Measurements from ENCODE around the gene TLE1. TPM values are rescaled to one million over a fixed set of nuclear protein-coding genes. Genes with fewer than 3 reads are reported as not detected.

Gene TLE1
- total and polyA plus RNA-seq, 4 donors = 57.0 to 69.9 (median 64.3) TPM

GRCh38 chr9:81687521-81688261 is 1.7 kb downstream of the TLE1 start:
- Histone ChIP-seq H3K4me3 (ENCODE audit: low read depth, low read length) (peak overlapping the region; percentile 82), H3K27me3 (ENCODE audit: control insufficient read depth, insufficient read depth, low read length) (peaks cover 18% of the 10 kb centered on the region), H3K9me3 (ENCODE audit: control insufficient read depth, insufficient read depth, low read length) (no peaks in the 10 kb centered on the region), H3K4me1 (ENCODE audit: control insufficient read depth, insufficient read depth, low read length) (peaks cover 11% of the 10 kb centered on the region), H3K27ac (ENCODE audit: low read depth, low read length) (peak overlapping the region; percentile 87), H3K36me3 (ENCODE audit: control insufficient read depth, insufficient read depth, low read length) (no peaks in the 10 kb centered on the region)
- WGBS (ENCODE audit: insufficient coverage) = 0% methylated on average over 40 of the region's 51 CpGs
- peak in 2 of 6 donors; percentile 70 to 78 for DNase-seq (ENCODE audit: low read depth in 4 of 6, low spot score in 6 of 6)

- Histone ChIP-seq H3K36me3 (ENCODE audit: control insufficient read depth, insufficient read depth, low read length) (peaks cover 3% of the 10 kb centered on the region), H3K9me3 (ENCODE audit: control insufficient read depth, insufficient read depth, low read length) (no peaks in the 10 kb centered on the region), H3K27me3 (ENCODE audit: control insufficient read depth, insufficient read depth, low read length) (peaks cover 17% of the 10 kb centered on the region), H3K27ac (ENCODE audit: low read depth, low read length) (peak overlapping the region; percentile 87), H3K4me1 (ENCODE audit: control insufficient read depth, insufficient read depth, low read length) (peaks cover 11% of the 10 kb centered on the region), H3K4me3 (ENCODE audit: low read depth, low read length) (peak overlapping the region; percentile 82)
- peak in 3 of 6 donors; percentile 80 to 96 (median 95) for DNase-seq (ENCODE audit: low read depth in 4 of 6, low spot score in 6 of 6)
- 1% methylated on average over 34 of the region's 36 CpGs for WGBS (ENCODE audit: insufficient coverage)
These were observed 2.5 kb downstream of the TLE1 start for GRCh38 chr9:81686614-81687520.

DNA sequence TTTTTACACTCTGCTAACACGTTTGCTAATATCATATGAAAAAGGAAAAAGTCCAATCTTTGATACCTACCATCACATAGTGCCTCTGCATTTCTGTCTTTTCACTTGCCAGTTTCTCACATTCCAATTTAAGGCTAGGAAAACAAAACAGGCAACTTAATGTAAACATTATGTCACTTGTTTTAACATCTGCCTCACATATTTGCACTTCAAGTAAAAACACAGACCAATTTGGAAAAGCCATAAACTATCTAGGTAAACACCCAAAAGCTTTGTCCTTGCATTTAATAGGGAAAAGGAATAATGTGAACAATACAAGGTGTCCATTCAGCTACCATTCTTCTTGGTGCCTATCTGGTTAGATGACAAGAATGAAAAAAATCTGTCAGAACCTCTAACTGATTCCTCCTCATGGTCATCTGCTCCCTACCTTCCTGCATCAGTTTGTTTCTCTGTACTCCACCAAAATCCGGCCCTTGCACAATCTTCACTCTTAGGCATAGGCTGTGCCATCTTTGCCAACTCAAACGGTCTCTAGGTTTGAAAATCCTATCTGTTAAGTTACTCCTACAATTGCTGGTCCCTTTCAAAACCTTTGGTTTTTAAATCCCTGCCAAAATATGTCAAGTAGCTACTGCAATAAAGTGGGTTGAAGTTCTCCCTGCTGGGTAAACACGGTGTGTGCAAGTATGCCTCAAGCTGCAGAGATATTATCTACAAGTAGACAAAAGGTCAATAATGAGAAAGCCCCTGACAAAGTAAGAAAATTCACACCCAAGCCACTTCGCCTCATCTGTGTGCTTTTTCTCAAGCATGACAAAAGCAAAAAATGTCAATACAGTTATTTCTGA is 3.4 kb downstream of the TLE1 start:
- H3K4me1 ChIP-seq (ENCODE audit: control insufficient read depth, insufficient read depth, low read length) = peaks cover 11% of the 10 kb centered on the region
- H3K9me3 ChIP-seq (ENCODE audit: control insufficient read depth, insufficient read depth, low read length) = no peaks in the 10 kb centered on the region
- peak in 2 of 6 donors; percentile 36 to 42 for DNase-seq (ENCODE audit: low read depth in 4 of 6, low spot score in 6 of 6)
- H3K27ac ChIP-seq (ENCODE audit: low read depth, low read length) = peak overlapping the region; percentile 87
- 56% methylated on average over 2 of the region's 5 CpGs for WGBS (ENCODE audit: insufficient coverage)
- peaks cover 12% of the 10 kb centered on the region for H3K27me3 ChIP-seq (ENCODE audit: control insufficient read depth, insufficient read depth, low read length)
- peak overlapping the region; percentile 82 for H3K4me3 ChIP-seq (ENCODE audit: low read depth, low read length)
- H3K36me3 ChIP-seq (ENCODE audit: control insufficient read depth, insufficient read depth, low read length) = peaks cover 5% of the 10 kb centered on the region

GRCh38 chr9:81684635-81685034 is 4.7 kb downstream of the TLE1 start:
- peaks cover 5% of the 10 kb centered on the region for H3K36me3 ChIP-seq (ENCODE audit: control insufficient read depth, insufficient read depth, low read length)
- H3K9me3 ChIP-seq (ENCODE audit: control insufficient read depth, insufficient read depth, low read length) = no peaks in the 10 kb centered on the region
- DNase-seq (ENCODE audit: low read depth in 4 of 6, low spot score in 6 of 6) = peak in 2 of 6 donors; percentile 29 to 67
- peaks cover 5% of the 10 kb centered on the region for H3K27me3 ChIP-seq (ENCODE audit: control insufficient read depth, insufficient read depth, low read length)
- WGBS (ENCODE audit: insufficient coverage) = no CpG with 5 or more reads among the region's 4 CpGs
- peak overlapping the region; percentile 87 for H3K27ac ChIP-seq (ENCODE audit: low read depth, low read length)
- peak overlapping the region; percentile 82 for H3K4me3 ChIP-seq (ENCODE audit: low read depth, low read length)
- H3K4me1 ChIP-seq (ENCODE audit: control insufficient read depth, insufficient read depth, low read length) = peaks cover 13% of the 10 kb centered on the region

DNA sequence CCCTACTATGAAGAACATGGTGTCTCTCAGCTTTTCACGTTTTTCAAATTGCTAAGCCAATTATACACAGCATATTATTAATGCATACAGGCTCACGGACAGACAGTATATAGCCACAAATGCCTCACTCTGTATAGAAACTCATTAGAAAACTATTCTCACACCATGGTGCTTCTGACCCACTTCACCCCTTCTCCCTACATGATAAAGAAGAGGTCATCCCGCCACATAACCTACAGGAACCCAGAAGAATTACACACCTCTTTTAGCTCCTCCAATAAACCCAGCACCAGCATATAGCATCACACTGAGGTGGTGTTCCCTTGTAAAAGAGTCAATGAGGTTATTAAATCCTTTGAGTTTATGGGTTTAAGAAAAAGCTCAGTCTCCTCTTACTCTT is 5.6 kb downstream of the TLE1 start:
- peak in 1 of 6 donors; percentile 15 for DNase-seq (ENCODE audit: low read depth in 4 of 6, low spot score in 6 of 6)
- H3K4me1 ChIP-seq (ENCODE audit: control insufficient read depth, insufficient read depth, low read length) = peaks cover 13% of the 10 kb centered on the region
- H3K36me3 ChIP-seq (ENCODE audit: control insufficient read depth, insufficient read depth, low read length) = peaks cover 5% of the 10 kb centered on the region
- peaks cover 5% of the 10 kb centered on the region for H3K27me3 ChIP-seq (ENCODE audit: control insufficient read depth, insufficient read depth, low read length)
- peak overlapping the region; percentile 15 for H3K27ac ChIP-seq (ENCODE audit: low read depth, low read length)
- peak overlapping the region; percentile 20 for H3K4me3 ChIP-seq (ENCODE audit: low read depth, low read length)
- 65% methylated on average over 2 of the region's 3 CpGs for WGBS (ENCODE audit: insufficient coverage)
- no peaks in the 10 kb centered on the region for H3K9me3 ChIP-seq (ENCODE audit: control insufficient read depth, insufficient read depth, low read length)

- Histone ChIP-seq H3K27me3 (ENCODE audit: control insufficient read depth, insufficient read depth, low read length) (peaks cover 5% of the 10 kb centered on the region), H3K27ac (ENCODE audit: low read depth, low read length) (peak overlapping the region; percentile 15), H3K4me1 (ENCODE audit: control insufficient read depth, insufficient read depth, low read length) (peaks cover 13% of the 10 kb centered on the region), H3K9me3 (ENCODE audit: control insufficient read depth, insufficient read depth, low read length) (no peaks in the 10 kb centered on the region), H3K4me3 (ENCODE audit: low read depth, low read length) (peak overlapping the region; percentile 20), H3K36me3 (ENCODE audit: control insufficient read depth, insufficient read depth, low read length) (peaks cover 5% of the 10 kb centered on the region)
- WGBS (ENCODE audit: insufficient coverage) = no CpG with 5 or more reads among the region's 3 CpGs
- peak in 1 of 6 donors; percentile 62 for DNase-seq (ENCODE audit: low read depth in 4 of 6, low spot score in 6 of 6)
These were observed 6.1 kb downstream of the TLE1 start for GRCh38 chr9:81683238-81683637.

- H3K27ac ChIP-seq (ENCODE audit: low read depth, low read length) = no peak overlapping the region
- DNase-seq (ENCODE audit: low read depth in 4 of 6, low spot score in 6 of 6) = peak in 1 of 6 donors; percentile 31
- peaks cover 5% of the 10 kb centered on the region for H3K36me3 ChIP-seq (ENCODE audit: control insufficient read depth, insufficient read depth, low read length)
- peaks cover 12% of the 10 kb centered on the region for H3K4me1 ChIP-seq (ENCODE audit: control insufficient read depth, insufficient read depth, low read length)
- peak overlapping the region; percentile 3 for H3K4me3 ChIP-seq (ENCODE audit: low read depth, low read length)
- WGBS (ENCODE audit: insufficient coverage) = 66% methylated on average over 4 of the region's 8 CpGs
- H3K9me3 ChIP-seq (ENCODE audit: control insufficient read depth, insufficient read depth, low read length) = no peaks in the 10 kb centered on the region
- peaks cover 3% of the 10 kb centered on the region for H3K27me3 ChIP-seq (ENCODE audit: control insufficient read depth, insufficient read depth, low read length)
These were observed 6.5 kb downstream of the TLE1 start for GRCh38 chr9:81682797-81683196.

DNA sequence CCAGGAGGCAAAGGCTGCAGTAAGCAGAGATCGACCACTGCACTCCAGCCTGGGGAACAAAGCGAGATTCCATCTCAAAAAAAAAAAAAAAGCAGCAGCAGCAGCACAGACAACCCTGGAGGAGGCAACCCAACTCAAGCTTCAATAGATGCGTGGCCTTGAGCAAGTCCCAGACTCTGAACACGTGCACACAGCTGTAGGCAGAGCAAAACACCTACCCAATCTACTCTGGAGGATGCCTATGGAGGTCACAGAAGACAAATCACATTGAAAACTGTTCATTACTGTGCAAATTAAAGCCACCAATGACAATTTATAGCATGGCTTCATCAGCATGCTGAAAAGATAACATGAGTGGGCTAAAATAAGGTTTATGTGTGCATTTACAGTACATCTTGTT is 7.2 kb downstream of the TLE1 start:
- no peak for DNase-seq (ENCODE audit: low read depth in 4 of 6, low spot score in 6 of 6)
- H3K27me3 ChIP-seq (ENCODE audit: control insufficient read depth, insufficient read depth, low read length) = peaks cover 2% of the 10 kb centered on the region
- no peak overlapping the region for H3K4me3 ChIP-seq (ENCODE audit: low read depth, low read length)
- peaks cover 7% of the 10 kb centered on the region for H3K4me1 ChIP-seq (ENCODE audit: control insufficient read depth, insufficient read depth, low read length)
- 79% methylated on average over 4 of the region's 4 CpGs for WGBS (ENCODE audit: insufficient coverage)
- peaks cover 5% of the 10 kb centered on the region for H3K36me3 ChIP-seq (ENCODE audit: control insufficient read depth, insufficient read depth, low read length)
- no peaks in the 10 kb centered on the region for H3K9me3 ChIP-seq (ENCODE audit: control insufficient read depth, insufficient read depth, low read length)
- no peak overlapping the region for H3K27ac ChIP-seq (ENCODE audit: low read depth, low read length)

GRCh38 chr9:81680506-81680905 is 8.8 kb downstream of the TLE1 start:
- 70% methylated on average over 1 of the region's 1 CpG for WGBS (ENCODE audit: insufficient coverage)
- peak overlapping the region; percentile 37 for H3K27ac ChIP-seq (ENCODE audit: low read depth, low read length)
- no peaks in the 10 kb centered on the region for H3K27me3 ChIP-seq (ENCODE audit: control insufficient read depth, insufficient read depth, low read length)
- peaks cover 5% of the 10 kb centered on the region for H3K36me3 ChIP-seq (ENCODE audit: control insufficient read depth, insufficient read depth, low read length)
- no peak for DNase-seq (ENCODE audit: low read depth in 4 of 6, low spot score in 6 of 6)
- H3K9me3 ChIP-seq (ENCODE audit: control insufficient read depth, insufficient read depth, low read length) = no peaks in the 10 kb centered on the region
- peaks cover 7% of the 10 kb centered on the region for H3K4me1 ChIP-seq (ENCODE audit: control insufficient read depth, insufficient read depth, low read length)
- H3K4me3 ChIP-seq (ENCODE audit: low read depth, low read length) = no peak overlapping the region

Measured in spinal cord (tissue), 10 donors.